Skeletal muscle satellite cell (primary cell): ENCODE measurements around the gene GDI1. TPM values are rescaled to one million over a fixed set of nuclear protein-coding genes. Genes with fewer than 3 reads are reported as not detected.

Experiments
- H3K27me3 ChIP-seq: 2 replicates; pipeline ENCODE4 v1.7.0; 2013; ENCODE audit warnings: low read length; ENCODE audit not compliant: control insufficient read depth, insufficient read depth
- H3K36me3 ChIP-seq: 2 replicates; pipeline ENCODE4 v1.7.0; 2013; ENCODE audit warnings: mild to moderate bottlenecking, control low read depth, low read length; ENCODE audit not compliant: insufficient read depth
- H3K4me1 ChIP-seq: 2 replicates; pipeline ENCODE4 v1.7.0; 2013; ENCODE audit warnings: low read length; ENCODE audit not compliant: control insufficient read depth, insufficient read depth
- H3K4me2 ChIP-seq: 2 replicates; pipeline ENCODE4 v1.7.0; 2013; ENCODE audit warnings: mild to moderate bottlenecking, low read length
- H3K4me3 ChIP-seq: 2 replicates; pipeline ENCODE4 v1.7.0; 2013; ENCODE audit warnings: low read length
- H3K9ac ChIP-seq: 2 replicates; pipeline ENCODE4 v1.7.0; 2013; ENCODE audit warnings: mild to moderate bottlenecking, low read depth, low read length, moderate library complexity
- H3K9me3 ChIP-seq: replicated peaks from 2 replicates; pipeline ENCODE4 v1.7.0; 2013; ENCODE audit warnings: mild to moderate bottlenecking, control low read depth, low read length
- small RNA-seq: library from RNA; depleted of rRNA; stranded (forward); fragments of <200 nt; gene quantifications from one replicate; pipeline ENCODE3, GENCODE V24; 2012

GDI1 gene

DNA sequence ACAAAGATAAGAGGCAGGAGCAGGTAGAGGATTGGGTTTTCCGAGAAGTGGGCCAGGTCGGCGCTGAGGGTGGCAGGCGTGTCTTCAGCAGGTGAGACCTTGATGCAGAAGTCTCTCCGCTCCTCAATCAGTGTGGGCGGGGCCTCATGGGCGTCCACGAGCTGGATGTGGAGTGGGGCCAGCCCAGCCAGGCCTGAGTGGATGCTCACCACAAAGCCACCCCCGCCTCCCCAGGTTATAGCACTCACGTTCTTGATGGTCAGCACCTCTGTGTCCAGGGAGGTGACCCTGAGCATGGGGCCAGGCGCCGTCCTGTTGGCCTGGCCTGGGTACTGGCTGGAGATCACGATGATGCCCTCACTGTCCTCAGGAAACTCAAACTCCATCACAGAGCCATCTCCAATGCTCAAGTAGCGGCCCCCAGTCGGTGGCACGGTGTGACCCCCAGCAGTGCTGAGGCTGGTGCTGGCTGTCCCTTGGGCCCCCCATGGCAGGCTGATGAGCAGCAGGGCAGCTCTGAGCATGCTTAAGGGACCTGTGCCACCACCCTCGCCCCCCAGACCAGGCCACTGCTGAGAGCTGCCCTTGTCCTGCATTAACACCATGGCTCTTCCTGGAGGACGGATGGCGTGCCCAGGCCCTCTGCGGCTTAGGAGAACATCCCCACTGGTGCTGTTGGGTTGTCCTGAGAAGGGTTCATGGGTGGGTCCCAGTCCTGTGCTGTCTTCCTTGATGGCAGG lies 51.6 kb downstream of the GDI1 start:
- no peaks in the 10 kb centered on the region for H3K9me3 ChIP-seq
- H3K4me2 ChIP-seq, result peak overlapping the region; percentile 86
- H3K4me3 ChIP-seq, result no peak overlapping the region
- H3K27me3 ChIP-seq, result no peaks in the 10 kb centered on the region
- peaks cover 27% of the 10 kb centered on the region for H3K4me1 ChIP-seq
- no peak overlapping the region for H3K9ac ChIP-seq
- H3K36me3 ChIP-seq, result peaks cover 24% of the 10 kb centered on the region

DNA sequence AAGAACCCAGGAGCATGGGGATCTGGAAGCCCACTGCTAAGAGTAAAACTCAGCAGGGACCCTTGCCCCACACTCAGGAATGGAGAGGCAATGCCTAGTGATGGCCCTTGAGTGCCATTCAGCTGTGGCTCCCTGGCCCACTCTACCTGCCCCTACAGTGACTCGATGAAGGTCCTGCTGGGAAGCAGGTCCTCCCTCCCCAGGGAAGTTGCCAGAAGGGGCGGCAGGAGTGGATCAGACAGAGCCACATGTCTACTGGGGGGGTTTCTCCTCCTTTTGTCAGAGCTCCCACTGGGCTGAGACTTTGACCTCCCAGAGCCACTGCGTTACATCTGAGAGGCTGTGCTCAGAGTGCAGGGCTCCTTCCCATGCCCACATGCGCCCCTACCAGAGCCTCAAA lies 52.2 kb downstream of the GDI1 start:
- Histone ChIP-seq H3K27me3 (no peaks in the 10 kb centered on the region), H3K4me1 (peaks cover 27% of the 10 kb centered on the region), H3K9ac (peak overlapping the region; percentile 84), H3K9me3 (no peaks in the 10 kb centered on the region), H3K36me3 (peaks cover 23% of the 10 kb centered on the region), H3K4me3 (peak overlapping the region; percentile 70), H3K4me2 (peak overlapping the region; percentile 86)

DNA sequence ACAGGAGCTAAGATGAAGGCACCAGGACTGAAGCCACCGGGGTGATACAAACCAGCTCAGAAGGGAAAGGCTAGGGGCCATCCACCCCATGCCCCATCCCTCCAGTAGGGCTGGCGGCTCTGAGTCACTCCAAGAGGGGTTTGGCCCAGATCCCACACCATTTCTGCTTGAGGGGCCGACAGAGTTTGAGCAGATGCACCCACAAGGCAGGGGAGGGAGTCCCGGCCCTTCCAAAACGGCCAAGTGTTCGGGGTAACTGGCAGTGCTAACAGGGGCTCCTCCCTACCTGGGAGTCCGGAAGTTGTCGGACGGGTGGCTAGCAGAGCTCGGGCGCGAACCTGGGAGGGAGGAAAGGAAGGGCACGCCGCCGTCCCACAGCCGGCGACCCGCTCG lies 53.1 kb downstream of the GDI1 start:
- Histone ChIP-seq H3K27me3 (no peaks in the 10 kb centered on the region), H3K9ac (peak overlapping the region; percentile 84), H3K9me3 (no peaks in the 10 kb centered on the region), H3K36me3 (peaks cover 19% of the 10 kb centered on the region), H3K4me3 (peak overlapping the region; percentile 70), H3K4me2 (peak overlapping the region; percentile 86), H3K4me1 (peaks cover 19% of the 10 kb centered on the region)

DNA sequence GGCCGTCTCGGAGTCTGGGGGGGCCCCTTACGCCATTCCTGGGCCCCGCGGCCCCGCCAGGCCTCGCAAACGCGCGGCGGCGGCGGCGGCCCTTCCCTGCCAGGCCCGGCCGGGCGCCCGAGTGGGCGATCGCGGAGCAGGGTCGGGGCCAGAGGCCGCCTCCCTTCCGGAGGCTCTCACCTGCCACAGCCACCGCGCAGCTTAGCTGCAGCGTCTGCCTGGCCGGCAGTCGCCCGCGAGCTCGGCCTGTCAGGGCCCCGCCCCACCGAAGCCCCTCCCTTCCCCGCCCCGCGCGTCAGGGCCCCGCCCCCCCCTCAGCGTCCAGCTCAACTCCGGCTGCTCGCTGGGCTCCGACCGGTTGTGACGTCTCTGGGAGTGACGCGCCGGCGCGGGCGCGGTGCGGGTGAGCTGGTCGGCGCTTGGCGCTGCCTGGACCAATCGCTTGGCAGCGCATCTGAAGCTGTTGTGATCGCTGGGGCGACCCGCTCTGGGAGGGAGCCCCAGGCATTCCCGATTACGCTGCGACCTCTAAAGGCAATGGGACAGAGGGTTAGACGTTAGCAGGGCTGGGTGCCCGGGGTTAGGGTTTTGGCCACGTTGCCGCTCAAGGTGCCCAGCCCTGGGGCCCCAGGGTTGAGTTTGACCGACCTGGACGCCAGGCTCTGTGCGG lies 53.6 kb downstream of the GDI1 start, which contains the start of gene SLC10A3:
Gene SLC10A3, minus strand, starts transcription at position 216 of the 670 bp plus-strand sequence. CDS start 1,689 bp downstream, outside the sequence.
- Histone ChIP-seq H3K4me3 (peak within 1 kb of the TSS; percentile 70), H3K4me1 (peaks cover 14% of the 10 kb centered on the region), H3K27me3 (no peaks in the 10 kb centered on the region), H3K9me3 (no peaks in the 10 kb centered on the region), H3K9ac (peak within 1 kb of the TSS; percentile 84), H3K36me3 (peaks cover 14% of the 10 kb centered on the region), H3K4me2 (peak within 1 kb of the TSS; percentile 86)

Small RNA genes lying within 50 kb of the gene (small RNA-seq; reads per million reads assigned to genes)
- gene MIR6858, result not detected
- not detected for gene SNORA70
